ENCODE measurements around the gene SPEF2. TPM values are rescaled to one million over a fixed set of nuclear protein-coding genes. Genes with fewer than 3 reads are reported as not detected.

SPEF2 gene
- total RNA-seq, 1 experiment from 2014 or later = 0.87 TPM

GRCh38 chr5:35773967-35774366, 156.3 kb downstream of the SPEF2 start:
- CTCF ChIA-PET = no interaction called here
- no peaks in the 10 kb centered on the region for H3K9me3 ChIP-seq (ENCODE audit: control insufficient read depth, insufficient read depth, low read depth, low read length)
- no TSS peak for BruUV-seq (replicated peaks)
- in situ Hi-C loops (cut with HindIII; ENCODE audit: low pct_unique_long_range_greater_than_20kb, low sequenced_read_pairs) (no loop called here), intact Hi-C loops (cut with micrococcal nuclease; ENCODE audit: unreplicated experiment) (no loop called here)
- TF ChIP-seq, protein P1, sequence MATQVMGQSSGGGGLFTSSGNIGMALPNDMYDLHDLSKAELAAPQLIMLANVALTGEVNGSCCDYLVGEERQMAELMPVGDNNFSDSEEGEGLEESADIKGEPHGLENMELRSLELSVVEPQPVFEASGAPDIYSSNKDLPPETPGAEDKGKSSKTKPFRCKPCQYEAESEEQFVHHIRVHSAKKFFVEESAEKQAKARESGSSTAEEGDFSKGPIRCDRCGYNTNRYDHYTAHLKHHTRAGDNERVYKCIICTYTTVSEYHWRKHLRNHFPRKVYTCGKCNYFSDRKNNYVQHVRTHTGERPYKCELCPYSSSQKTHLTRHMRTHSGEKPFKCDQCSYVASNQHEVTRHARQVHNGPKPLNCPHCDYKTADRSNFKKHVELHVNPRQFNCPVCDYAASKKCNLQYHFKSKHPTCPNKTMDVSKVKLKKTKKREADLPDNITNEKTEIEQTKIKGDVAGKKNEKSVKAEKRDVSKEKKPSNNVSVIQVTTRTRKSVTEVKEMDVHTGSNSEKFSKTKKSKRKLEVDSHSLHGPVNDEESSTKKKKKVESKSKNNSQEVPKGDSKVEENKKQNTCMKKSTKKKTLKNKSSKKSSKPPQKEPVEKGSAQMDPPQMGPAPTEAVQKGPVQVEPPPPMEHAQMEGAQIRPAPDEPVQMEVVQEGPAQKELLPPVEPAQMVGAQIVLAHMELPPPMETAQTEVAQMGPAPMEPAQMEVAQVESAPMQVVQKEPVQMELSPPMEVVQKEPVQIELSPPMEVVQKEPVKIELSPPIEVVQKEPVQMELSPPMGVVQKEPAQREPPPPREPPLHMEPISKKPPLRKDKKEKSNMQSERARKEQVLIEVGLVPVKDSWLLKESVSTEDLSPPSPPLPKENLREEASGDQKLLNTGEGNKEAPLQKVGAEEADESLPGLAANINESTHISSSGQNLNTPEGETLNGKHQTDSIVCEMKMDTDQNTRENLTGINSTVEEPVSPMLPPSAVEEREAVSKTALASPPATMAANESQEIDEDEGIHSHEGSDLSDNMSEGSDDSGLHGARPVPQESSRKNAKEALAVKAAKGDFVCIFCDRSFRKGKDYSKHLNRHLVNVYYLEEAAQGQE (IDR thresholded peaks at IDR 0.05; ENCODE audit: insufficient read depth in 1 of 2, low read depth in 2 of 2, low read length in 1 of 2) = no peak
- no peak for TF ChIP-seq POLR2AphosphoS5 (IDR thresholded peaks at IDR 0.05; ENCODE audit: low read depth, low read length)
- TF ChIP-seq TCF7L2 (IDR thresholded peaks at IDR 0.05; ENCODE audit: low read depth, low read length) = no peak
- TF ChIP-seq SIN3A (IDR thresholded peaks at IDR 0.05; ENCODE audit: borderline replicate concordance, insufficient read depth, low read depth, low read length) = no peak
- TF ChIP-seq, protein P2, sequence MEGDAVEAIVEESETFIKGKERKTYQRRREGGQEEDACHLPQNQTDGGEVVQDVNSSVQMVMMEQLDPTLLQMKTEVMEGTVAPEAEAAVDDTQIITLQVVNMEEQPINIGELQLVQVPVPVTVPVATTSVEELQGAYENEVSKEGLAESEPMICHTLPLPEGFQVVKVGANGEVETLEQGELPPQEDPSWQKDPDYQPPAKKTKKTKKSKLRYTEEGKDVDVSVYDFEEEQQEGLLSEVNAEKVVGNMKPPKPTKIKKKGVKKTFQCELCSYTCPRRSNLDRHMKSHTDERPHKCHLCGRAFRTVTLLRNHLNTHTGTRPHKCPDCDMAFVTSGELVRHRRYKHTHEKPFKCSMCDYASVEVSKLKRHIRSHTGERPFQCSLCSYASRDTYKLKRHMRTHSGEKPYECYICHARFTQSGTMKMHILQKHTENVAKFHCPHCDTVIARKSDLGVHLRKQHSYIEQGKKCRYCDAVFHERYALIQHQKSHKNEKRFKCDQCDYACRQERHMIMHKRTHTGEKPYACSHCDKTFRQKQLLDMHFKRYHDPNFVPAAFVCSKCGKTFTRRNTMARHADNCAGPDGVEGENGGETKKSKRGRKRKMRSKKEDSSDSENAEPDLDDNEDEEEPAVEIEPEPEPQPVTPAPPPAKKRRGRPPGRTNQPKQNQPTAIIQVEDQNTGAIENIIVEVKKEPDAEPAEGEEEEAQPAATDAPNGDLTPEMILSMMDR (IDR thresholded peaks at IDR 0.05) = no peak
- no peaks in the 10 kb centered on the region for H3K36me3 ChIP-seq (ENCODE audit: control insufficient read depth, insufficient read depth, low read length)
- H3K4me1 ChIP-seq (ENCODE audit: control insufficient read depth, insufficient read depth, low read length) = no peaks in the 10 kb centered on the region
- no peak for DNase-seq (ENCODE audit: low read depth, low spot score)
- H3K27ac ChIP-seq (ENCODE audit: low read length) = no peak overlapping the region
- ATAC-seq = no peak
- POLR2A ChIA-PET = no interaction called here
- H3K27me3 ChIP-seq (ENCODE audit: control insufficient read depth, insufficient read depth, low read length) = no peaks in the 10 kb centered on the region
- no peak overlapping the region for H3K4me3 ChIP-seq (ENCODE audit: low read depth in 2 of 2, low read length in 2 of 2)

- POLR2A ChIA-PET = no interaction called here
- H3K27me3 ChIP-seq (ENCODE audit: control insufficient read depth, insufficient read depth, low read length) = no peaks in the 10 kb centered on the region
- no peak for ATAC-seq
- intact Hi-C loops (cut with micrococcal nuclease; ENCODE audit: unreplicated experiment) (loop anchor here (1.0 kb wide), 1 partner anchor 150 kb away; no protein-coding TSS in a partner anchor), in situ Hi-C loops (cut with HindIII; ENCODE audit: low pct_unique_long_range_greater_than_20kb, low sequenced_read_pairs) (no loop called here)
- no peak overlapping the region for H3K4me3 ChIP-seq (ENCODE audit: low read depth in 2 of 2, low read length in 2 of 2)
- no peaks in the 10 kb centered on the region for H3K4me1 ChIP-seq (ENCODE audit: control insufficient read depth, insufficient read depth, low read length)
- no TSS peak for BruUV-seq (replicated peaks)
- H3K9me3 ChIP-seq (ENCODE audit: control insufficient read depth, insufficient read depth, low read depth, low read length) = no peaks in the 10 kb centered on the region
- no peak overlapping the region for H3K27ac ChIP-seq (ENCODE audit: low read length)
- TF ChIP-seq, protein P1 (IDR thresholded peaks at IDR 0.05; ENCODE audit: insufficient read depth in 1 of 2, low read depth in 2 of 2, low read length in 1 of 2) = no peak
- TF ChIP-seq POLR2AphosphoS5 (IDR thresholded peaks at IDR 0.05; ENCODE audit: low read depth, low read length) (no peak), TCF7L2 (IDR thresholded peaks at IDR 0.05; ENCODE audit: low read depth, low read length) (no peak), SIN3A (IDR thresholded peaks at IDR 0.05; ENCODE audit: borderline replicate concordance, insufficient read depth, low read depth, low read length) (no peak)
- TF ChIP-seq, protein P2 (IDR thresholded peaks at IDR 0.05) = no peak
- no peaks in the 10 kb centered on the region for H3K36me3 ChIP-seq (ENCODE audit: control insufficient read depth, insufficient read depth, low read length)
- DNase-seq (ENCODE audit: low read depth, low spot score) = no peak
- CTCF ChIA-PET = no interaction called here
Measured at GRCh38 chr5:35776757-35777156, 159.1 kb downstream of the SPEF2 start.
